ENCODE results near the gene GALNT5.
A peak's percentile ranks its signal among the peaks of the same experiment; 100 is the strongest.

The GALNT5 gene

GRCh38 chr2:157292853-157293252 is 35.3 kb downstream of the GALNT5 start:
- no peak for DNase-seq (ENCODE audit: low spot score)

DNA sequence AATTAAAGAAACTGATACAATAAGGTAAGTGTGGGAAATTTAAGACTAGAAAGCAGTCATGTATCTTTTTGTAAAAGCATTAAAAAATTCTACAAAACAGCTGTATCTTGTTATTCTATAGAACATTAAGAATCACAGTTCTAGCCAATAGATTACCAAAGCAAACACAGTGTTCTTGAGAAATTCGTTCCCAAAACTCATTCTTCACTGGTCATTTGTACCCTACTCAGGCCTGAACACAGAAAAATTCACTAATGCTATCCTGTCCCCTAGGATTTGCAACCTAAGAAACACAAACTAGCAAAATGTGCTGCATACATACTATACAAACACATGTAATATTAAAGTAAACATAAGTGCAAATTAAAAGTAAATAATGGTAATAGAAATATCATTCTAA is 39.0 kb downstream of the GALNT5 start:
- DNase-seq (ENCODE audit: low spot score), result no peak

DNA sequence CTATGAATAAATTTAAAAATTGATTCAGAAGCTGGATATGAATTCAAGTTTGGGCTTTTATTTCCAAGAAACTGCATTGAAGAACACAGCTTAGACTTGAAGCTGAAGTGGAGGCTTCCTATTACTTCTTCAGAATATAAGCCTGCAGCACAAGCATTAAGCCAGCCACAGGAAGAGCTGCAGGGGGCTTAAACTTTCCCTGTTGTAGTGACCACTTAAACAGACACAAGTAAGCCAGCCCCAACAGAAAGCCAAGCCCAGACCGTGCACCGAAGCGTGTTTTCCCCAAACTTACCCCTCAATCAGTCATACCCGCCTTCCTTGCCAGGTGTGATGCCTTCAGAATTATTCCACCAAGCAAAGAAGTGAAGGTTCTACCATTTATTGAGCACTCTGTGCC is 39.5 kb downstream of the GALNT5 start:
- no peak for DNase-seq (ENCODE audit: low spot score)

DNA sequence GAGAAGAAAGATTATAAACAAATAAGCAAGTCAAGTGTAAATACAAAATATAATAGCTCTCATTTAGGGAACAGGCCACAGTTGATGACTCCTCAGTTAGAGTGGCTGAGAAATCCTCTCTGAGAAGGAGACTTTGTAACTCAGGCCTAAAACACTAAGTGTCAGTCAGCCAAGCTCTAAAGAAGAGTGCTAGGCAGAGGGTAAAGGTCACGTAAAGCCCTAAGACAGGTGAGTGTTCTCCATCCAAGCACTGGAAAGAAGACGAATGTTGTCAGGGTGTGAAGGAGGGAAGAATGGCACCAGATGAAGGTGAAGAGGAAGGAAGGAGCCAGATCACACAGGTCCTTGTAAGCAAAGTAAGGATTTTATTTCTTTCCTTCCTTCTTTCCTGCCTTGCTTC is 43.8 kb downstream of the GALNT5 start:
- DNase-seq (ENCODE audit: low spot score), result no peak

- peak; percentile 28 for DNase-seq (ENCODE audit: low spot score)
Observed at GRCh38 chr2:157302492-157303099, 45.1 kb downstream of the GALNT5 start.

DNA sequence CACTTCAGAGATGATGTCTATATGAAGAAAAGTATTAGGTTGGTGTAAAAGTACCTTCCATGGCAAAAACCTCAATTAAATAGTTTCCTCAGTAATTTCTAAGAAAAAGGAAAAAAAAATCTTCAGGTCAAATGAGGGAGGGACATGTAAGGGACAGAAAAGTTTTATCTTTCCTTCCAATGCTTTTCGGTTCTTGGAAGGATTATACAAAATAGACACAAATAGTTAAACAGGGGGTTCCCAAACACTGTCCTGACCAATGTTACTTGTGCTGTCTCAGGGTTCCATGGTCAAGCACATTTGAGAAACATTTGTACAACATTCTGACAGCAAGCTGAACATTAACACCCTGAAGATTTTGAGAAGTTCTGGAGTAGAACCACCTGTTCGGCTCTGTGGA is 46.1 kb downstream of the GALNT5 start:
- DNase-seq (ENCODE audit: low spot score), result no peak

DNA sequence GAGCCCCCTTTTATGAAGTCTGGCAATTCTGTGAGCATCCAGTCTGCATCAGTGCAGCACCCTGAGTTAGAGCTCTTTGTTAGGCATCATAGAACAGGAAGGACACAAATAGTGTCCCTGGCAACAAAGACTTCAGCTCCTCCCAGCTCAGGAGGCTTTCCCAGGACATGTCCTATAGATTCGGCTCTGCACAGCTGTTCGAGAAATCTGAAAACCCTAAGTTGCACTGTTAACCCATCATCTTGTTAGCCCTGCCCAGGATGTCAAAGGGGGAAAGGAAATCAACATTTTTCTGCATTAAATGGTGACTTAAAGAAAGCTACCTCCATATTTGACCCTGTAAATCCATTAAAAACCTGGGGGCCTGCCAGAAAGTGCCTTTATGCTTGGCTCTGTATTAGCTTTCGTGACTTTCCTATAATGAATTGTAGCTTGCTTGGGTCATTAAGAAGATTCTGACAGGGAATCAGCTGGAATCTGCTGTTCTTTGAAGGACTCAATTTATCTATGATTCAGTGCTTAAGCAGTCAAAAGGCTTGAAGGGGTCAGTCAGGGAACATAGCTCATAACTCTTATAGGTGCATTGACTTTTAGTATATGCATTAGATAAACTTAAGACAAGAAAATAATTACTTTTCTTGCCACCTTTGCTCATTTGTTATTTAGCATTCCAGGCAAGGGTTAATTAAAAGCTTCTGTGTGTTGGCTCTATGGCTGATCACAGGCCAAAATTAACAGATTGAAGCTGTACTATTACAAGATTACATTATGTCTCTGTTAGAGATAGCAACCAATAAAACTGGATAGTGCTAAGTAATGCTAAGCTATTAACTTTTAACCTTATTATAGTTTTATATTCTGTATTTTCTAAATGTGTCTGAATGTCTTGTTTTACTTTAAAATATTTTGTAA is 47.6 kb downstream of the GALNT5 start:
- DNase-seq (ENCODE audit: low spot score), result no peak

- DNase-seq (ENCODE audit: low spot score), result no peak
Observed at GRCh38 chr2:157305723-157306110, 48.2 kb downstream of the GALNT5 start.

GRCh38 chr2:157307021-157307420 is 49.5 kb downstream of the GALNT5 start:
- DNase-seq (ENCODE audit: low spot score), result peak; percentile 6

- no peak for DNase-seq (ENCODE audit: low spot score)
Observed at GRCh38 chr2:157309878-157310277, 52.4 kb downstream of the GALNT5 start.

DNA sequence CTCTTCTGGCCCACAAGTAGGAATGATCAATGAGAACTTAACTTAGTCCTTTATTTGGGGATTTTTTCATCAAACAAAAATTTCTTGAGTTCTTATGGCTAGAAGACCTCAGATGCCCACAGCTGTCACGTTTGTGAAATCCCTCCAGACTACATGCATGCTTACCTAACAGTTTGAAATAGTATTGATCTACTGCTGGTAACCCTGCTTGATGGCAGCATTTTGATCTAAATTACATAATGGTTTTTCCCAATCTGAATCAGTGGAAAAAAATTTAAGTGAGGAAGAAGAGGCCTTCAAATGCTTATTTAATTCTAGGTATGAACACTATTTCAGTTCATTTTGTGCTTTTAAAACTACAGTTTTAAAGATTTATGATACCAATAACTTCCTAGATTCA is 54.2 kb downstream of the GALNT5 start:
- DNase-seq (ENCODE audit: low spot score), result no peak

DNA sequence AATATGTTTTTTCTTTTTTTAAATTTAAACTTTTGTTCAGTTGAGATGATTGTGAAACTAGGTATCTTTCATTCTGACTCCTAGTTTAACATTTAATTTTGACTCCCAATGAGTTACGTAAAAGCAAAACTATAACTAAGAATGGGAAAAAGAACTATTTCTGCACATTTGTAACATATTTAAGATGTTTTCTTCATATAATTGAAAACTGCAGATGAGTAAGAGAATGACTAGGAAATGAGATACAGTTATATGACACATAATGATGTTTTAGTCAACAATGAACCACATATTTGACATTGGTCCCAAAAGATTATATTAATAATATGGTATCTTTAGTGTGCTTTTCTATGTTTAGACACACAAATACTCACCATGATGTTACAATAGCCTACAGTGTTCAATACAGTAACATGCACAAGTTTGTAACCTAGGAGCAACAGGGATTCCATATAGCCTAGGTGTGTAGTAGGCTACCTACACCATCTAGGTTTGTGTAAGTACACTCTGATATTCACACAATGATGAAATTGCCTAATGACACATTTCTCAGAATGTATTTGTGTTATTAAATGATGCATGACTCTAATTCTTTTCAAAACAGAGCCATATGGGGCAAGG is 55.5 kb downstream of the GALNT5 start:
- no peak for DNase-seq (ENCODE audit: low spot score)

GRCh38 chr2:157315901-157316300 is 58.4 kb downstream of the GALNT5 start:
- DNase-seq (ENCODE audit: low spot score), result no peak

- no peak for DNase-seq (ENCODE audit: low spot score)
Observed at GRCh38 chr2:157318884-157319283, 61.4 kb downstream of the GALNT5 start.

GRCh38 chr2:157319795-157320194 is 62.3 kb downstream of the GALNT5 start:
- DNase-seq (ENCODE audit: low spot score), result no peak

DNA sequence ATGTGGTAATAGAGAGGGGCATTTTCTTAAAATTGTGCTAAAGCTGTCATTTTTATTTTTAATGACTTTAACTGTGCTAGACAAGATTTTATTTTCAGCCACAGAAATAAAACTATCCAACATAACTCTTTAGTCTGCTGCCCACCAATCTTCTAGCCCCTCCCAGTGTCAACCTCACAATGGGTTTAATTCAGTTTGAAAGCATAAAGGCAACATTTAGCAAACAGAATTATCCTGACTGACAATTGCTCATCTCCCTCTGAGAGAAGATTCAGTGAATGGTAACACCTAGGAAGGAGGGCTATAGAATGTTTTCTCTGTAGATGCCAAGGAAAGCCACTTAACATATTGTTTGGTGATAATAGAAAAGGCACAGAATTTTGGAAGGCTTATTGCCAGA is 62.9 kb downstream of the GALNT5 start:
- no peak for DNase-seq (ENCODE audit: low spot score)

DNA sequence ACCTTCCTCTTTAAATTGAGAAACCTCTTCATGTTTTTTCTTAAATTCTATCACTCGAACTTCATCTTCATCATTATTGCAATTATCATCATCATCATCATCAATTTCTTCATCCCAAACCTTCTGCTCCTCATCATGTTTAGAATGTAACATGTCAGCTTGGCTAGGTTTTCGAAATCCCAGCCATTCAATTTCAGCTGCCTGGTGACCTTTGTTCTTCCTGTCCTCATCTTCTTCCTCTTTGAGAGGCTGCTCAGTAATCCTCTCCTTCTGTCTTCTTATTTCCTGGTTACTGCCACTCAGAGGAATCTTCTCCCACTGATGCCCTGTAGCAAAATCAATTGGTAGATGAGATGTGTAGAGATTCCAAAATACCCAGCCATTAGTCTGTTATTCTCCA is 64.0 kb downstream of the GALNT5 start:
- DNase-seq (ENCODE audit: low spot score), result no peak

GRCh38 chr2:157322432-157322831 is 64.9 kb downstream of the GALNT5 start:
- DNase-seq (ENCODE audit: low spot score), result no peak

DNA sequence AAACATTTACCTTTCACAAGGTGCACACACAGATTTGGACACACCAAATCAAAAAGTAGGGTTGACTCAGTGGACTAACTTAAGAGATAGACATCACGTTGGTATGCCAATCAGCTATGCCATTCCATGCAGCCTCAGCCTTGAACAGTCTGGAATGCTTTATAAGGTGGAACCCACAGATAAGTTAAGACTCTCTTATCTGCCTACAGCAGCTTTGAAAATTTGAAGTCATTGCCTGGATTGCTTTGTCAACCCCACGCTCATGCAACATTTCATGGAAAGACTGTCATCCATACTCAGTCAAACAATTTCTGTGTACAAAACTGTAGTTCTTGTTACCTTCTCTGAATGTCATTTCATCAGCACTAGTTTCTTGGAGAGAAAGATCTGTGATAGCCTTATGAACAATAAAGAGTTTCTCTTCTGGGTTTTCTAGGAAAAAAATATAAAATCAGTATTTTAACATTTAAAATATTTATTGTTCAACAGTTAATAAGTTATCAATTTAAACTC is 66.9 kb downstream of the GALNT5 start:
- no peak for DNase-seq (ENCODE audit: low spot score)

- no peak for DNase-seq (ENCODE audit: low spot score)
Observed at GRCh38 chr2:157325786-157326185, 68.3 kb downstream of the GALNT5 start, which contains the start of gene ERMN. ERMN (minus strand) TSS chr2:157325824; CDS start chr2:157325642, 182 bp downstream.

DNA sequence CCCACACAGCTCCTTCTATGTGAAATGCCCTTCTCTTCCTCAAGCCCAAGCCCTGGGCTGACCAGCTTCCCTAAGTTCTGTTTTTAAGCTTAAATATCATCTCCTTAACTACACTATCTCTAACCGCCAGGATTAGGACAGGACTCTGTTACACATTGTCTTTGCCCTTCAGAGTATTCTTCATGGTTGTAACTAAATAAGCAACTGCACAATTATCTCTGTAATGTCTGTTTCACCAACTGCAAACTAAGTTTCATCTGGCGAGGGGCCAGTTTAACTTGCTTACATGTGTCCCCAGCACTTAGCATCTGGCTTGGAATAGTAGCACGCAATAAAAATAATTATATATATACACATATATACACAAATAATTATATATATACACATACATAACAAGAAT is 69.2 kb downstream of the GALNT5 start:
- DNase-seq (ENCODE audit: low spot score), result no peak

DNA sequence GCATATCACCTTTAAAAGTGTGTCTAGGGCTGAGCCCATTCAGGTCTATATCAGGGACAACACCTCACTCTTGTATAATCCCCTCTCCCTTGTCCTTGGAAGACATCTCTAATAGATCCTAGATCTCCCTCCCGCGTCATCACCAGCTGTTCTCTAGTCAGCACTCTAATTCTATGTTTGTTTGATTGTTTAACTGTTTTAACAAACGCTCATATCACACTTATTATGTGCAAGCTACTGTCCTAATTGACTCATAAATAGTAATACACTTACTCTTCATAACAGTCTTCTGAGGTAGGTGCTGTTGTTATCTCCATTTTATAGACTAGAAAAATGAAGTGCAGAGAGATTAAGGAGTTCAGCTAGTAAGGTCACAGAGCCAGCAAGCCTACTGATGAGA is 69.7 kb downstream of the GALNT5 start:
- DNase-seq (ENCODE audit: low spot score), result no peak

Measured in germinal center (tissue), 1 donor.